SU-DHL-6 (cell line): ENCODE measurements around the gene CCNF.

Source experiments
- EZH2phosphoT487 ChIP-seq: fragments of 200-600 bp; sonication (generic), shearing (Covaris generic); conservative IDR thresholded peaks from 2 replicates; pipeline ENCODE4 v1.6.1; 2018; ENCODE audit warnings: mild to moderate bottlenecking, antibody characterized with exemption, low read length, moderate library complexity, mixed read lengths
- TF ChIP-seq, protein P1 (sequence below): fragments of 200-600 bp; sonication (generic); IDR thresholded peaks from one replicate; pipeline ENCODE4 v1.5.1; 2017; ENCODE audit warnings: antibody characterized with exemption, mild to moderate bottlenecking, low read length, moderate library complexity; ENCODE audit not compliant: insufficient read depth, poor library complexity, severe bottlenecking

DNA sequence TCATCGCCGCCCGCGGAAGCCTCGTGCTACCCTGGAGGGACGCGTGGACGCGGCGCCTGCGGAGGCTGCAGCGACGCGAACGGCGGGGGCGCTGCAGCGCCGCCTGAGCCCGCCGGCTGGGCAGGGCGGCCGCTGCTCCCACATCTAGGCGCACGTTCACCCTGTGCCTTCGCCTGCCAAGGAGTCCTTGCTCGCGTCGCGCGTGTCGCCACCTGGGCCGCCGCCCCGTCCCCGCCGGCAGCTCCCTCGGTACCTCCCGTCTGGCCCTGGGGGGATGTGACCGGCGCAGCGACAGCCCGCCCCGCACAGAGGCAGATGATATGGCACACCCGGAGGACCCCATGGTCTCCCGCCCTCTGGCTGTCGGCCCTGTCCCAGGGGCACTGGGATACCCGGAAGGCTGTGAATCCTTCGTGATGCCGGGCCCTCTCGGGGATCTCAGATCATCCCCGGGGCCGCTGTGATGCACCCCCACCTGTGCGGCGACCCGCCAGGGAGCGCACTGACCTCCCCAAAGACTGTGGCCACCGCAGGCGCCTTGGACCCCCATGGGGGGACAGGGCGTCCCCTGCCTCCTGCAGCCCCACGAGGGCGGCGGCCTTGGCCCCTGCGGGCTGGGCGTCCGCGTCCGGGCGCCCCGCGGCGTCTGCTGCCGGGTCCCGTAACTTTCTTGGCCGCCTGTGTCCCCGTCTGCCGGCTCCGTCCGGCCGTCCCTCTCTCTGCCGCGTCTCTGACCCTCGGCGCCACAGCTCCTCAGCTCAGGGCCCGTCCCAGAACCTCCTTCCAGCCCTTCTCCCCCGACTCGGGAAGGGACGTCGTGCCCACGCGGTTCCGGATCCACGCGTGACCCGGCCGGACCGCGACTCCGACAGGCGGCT lies 45.0 kb downstream of the CCNF start:
- TF ChIP-seq, protein P1, sequence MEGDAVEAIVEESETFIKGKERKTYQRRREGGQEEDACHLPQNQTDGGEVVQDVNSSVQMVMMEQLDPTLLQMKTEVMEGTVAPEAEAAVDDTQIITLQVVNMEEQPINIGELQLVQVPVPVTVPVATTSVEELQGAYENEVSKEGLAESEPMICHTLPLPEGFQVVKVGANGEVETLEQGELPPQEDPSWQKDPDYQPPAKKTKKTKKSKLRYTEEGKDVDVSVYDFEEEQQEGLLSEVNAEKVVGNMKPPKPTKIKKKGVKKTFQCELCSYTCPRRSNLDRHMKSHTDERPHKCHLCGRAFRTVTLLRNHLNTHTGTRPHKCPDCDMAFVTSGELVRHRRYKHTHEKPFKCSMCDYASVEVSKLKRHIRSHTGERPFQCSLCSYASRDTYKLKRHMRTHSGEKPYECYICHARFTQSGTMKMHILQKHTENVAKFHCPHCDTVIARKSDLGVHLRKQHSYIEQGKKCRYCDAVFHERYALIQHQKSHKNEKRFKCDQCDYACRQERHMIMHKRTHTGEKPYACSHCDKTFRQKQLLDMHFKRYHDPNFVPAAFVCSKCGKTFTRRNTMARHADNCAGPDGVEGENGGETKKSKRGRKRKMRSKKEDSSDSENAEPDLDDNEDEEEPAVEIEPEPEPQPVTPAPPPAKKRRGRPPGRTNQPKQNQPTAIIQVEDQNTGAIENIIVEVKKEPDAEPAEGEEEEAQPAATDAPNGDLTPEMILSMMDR = no peak
- TF ChIP-seq EZH2phosphoT487 = no peak
